CD8-positive, alpha-beta memory T cell (primary cell): ENCODE measurements around the gene KIF14. TPM values are rescaled to one million over a fixed set of nuclear protein-coding genes. Genes with fewer than 3 reads are reported as not detected.
A peak's percentile ranks its signal among the peaks of the same experiment; 100 is the strongest.

Experiments
- CTCF ChIA-PET: fragments of 350-600 bp; sonication (Branson Sonifier 250); formaldehyde crosslinking; loops from one replicate; lab custom pipeline; 2021; ENCODE audit warnings: antibody characterized with exemption; lab: Charles Lee
- POLR2A ChIA-PET: fragments of 350-600 bp; sonication (Branson Sonifier 250); formaldehyde crosslinking; loops from one replicate; lab custom pipeline; 2021; ENCODE audit warnings: antibody characterized with exemption; lab: Charles Lee
- DNase-seq, 5 donors: peaks; one replicate each; pipeline versions ENCODE4 v3.0.0 to v3.0.0-alpha.2; 2020 to 2022; ENCODE audit warnings: mixed read lengths in 1 of 5
- H3K27ac ChIP-seq: one replicate; pipeline ENCODE4 v1.7.0; 2013; ENCODE audit warnings: low read depth, mild to moderate bottlenecking, low read length, moderate library complexity
- H3K27me3 ChIP-seq: 2 replicates; pipeline ENCODE4 v1.7.0; 2013; ENCODE audit warnings: low read length, mild to moderate bottlenecking; ENCODE audit not compliant: insufficient read depth, poor library complexity, severe bottlenecking
- H3K36me3 ChIP-seq: 2 replicates; pipeline ENCODE4 v1.7.0; 2013; ENCODE audit warnings: mild to moderate bottlenecking, low read length, moderate library complexity; ENCODE audit not compliant: insufficient read depth
- H3K4me1 ChIP-seq: 2 replicates; pipeline ENCODE4 v1.7.0; 2013; ENCODE audit warnings: mild to moderate bottlenecking, low read length, moderate library complexity; ENCODE audit not compliant: insufficient read depth
- H3K4me3 ChIP-seq: 2 replicates; pipeline ENCODE4 v1.7.0; 2013; ENCODE audit warnings: mild to moderate bottlenecking, low read length
- H3K9me3 ChIP-seq: 2 replicates; pipeline ENCODE4 v1.7.0; 2013; ENCODE audit warnings: mild to moderate bottlenecking, low read length
- H3K27ac Mint-ChIP-seq, 8 donors: one replicate each; pipeline ENCODE4 v1.8.0; 2020 to 2021; ENCODE audit warnings: mixed read lengths in 8 of 8, mild to moderate bottlenecking in 6 of 8, inconsistent platforms in 3 of 8, moderate library complexity in 3 of 8
- H3K27me3 Mint-ChIP-seq, 2 donors: one replicate each; pipeline ENCODE4 v1.8.0; 2020 to 2021; ENCODE audit warnings: mixed read lengths in 2 of 2, mild to moderate bottlenecking in 1 of 2, moderate library complexity in 1 of 2
- H3K36me3 Mint-ChIP-seq, 3 donors: one replicate each; pipeline ENCODE4 v1.8.0; 2020 to 2021; ENCODE audit warnings: mixed read lengths in 3 of 3, inconsistent platforms in 1 of 3, mild to moderate bottlenecking in 1 of 3
- H3K4me1 Mint-ChIP-seq, 3 donors: one replicate each; pipeline ENCODE4 v1.8.0; 2020 to 2021; ENCODE audit warnings: mixed read lengths in 3 of 3, inconsistent platforms in 1 of 3, mild to moderate bottlenecking in 1 of 3
- H3K4me3 Mint-ChIP-seq, 7 donors: one replicate each; pipeline ENCODE4 v1.8.0; 2020 to 2021; ENCODE audit warnings: mixed read lengths in 7 of 7, mild to moderate bottlenecking in 6 of 7, moderate library complexity in 4 of 7, inconsistent platforms in 2 of 7
- H3K9me3 Mint-ChIP-seq, 5 donors: one replicate each; pipeline ENCODE4 v1.8.0; 2020 to 2022; ENCODE audit warnings: mixed read lengths in 5 of 5, mild to moderate bottlenecking in 3 of 5, moderate library complexity in 2 of 5, inconsistent platforms in 1 of 5
- polyA plus RNA-seq: library from polyadenylated mRNA; unstranded; fragments of 300-500 nt; fragmentation: Illumina TruSeq; gene quantifications from one replicate; pipeline ENCODE4 v1.2.3, GENCODE V29; 2021
- total RNA-seq, 2 experiments: library from RNA; stranded (reverse); gene quantifications; one replicate each; pipeline ENCODE4 v1.2.3, GENCODE V29; 2021

The KIF14 gene
- total and polyA plus RNA-seq, 3 experiments from 2014 or later = 9.3 TPM; not detected in 1

GRCh38 chr1:200520735-200521134, 99.8 kb downstream of the KIF14 start:
- Mint-ChIP-seq H3K27me3 (no peaks in the 10 kb centered on the region), H3K4me1 (no peaks in the 10 kb centered on the region), H3K4me3 (no peak overlapping the region), H3K9me3 (no peaks in the 10 kb centered on the region), H3K36me3 (no peaks in the 10 kb centered on the region), H3K27ac (no peak overlapping the region)
- no peak for DNase-seq
- CTCF ChIA-PET = no interaction called here
- Histone ChIP-seq H3K9me3 (no peaks in the 10 kb centered on the region), H3K27ac (no peak overlapping the region), H3K27me3 (no peaks in the 10 kb centered on the region), H3K36me3 (no peaks in the 10 kb centered on the region), H3K4me1 (no peaks in the 10 kb centered on the region), H3K4me3 (no peak overlapping the region)
- POLR2A ChIA-PET = no interaction called here

- no peak overlapping the region for H3K27ac Mint-ChIP-seq
- ChIA-PET CTCF (interaction anchor here (0.9 to 1.7 kb wide), 2 partner anchors 8 to 9 kb away, joined by 4 read pairs; no protein-coding TSS in a partner anchor), POLR2A (no interaction called here)
- Histone ChIP-seq H3K9me3 (no peaks in the 10 kb centered on the region), H3K27me3 (no peaks in the 10 kb centered on the region), H3K4me1 (no peaks in the 10 kb centered on the region), H3K27ac (no peak overlapping the region), H3K36me3 (no peaks in the 10 kb centered on the region), H3K4me3 (no peak overlapping the region)
- no peaks in the 10 kb centered on the region for H3K36me3 Mint-ChIP-seq
- no peaks in the 10 kb centered on the region for H3K9me3 Mint-ChIP-seq
- H3K4me1 Mint-ChIP-seq = no peaks in the 10 kb centered on the region
- no peak for DNase-seq
- H3K4me3 Mint-ChIP-seq = no peak overlapping the region
- peaks cover 0 to 3% of the 10 kb centered on the region in 2 donors for H3K27me3 Mint-ChIP-seq
Measured at GRCh38 chr1:200518524-200518923, 102.0 kb downstream of the KIF14 start.

GRCh38 chr1:200512191-200512590, 108.4 kb downstream of the KIF14 start:
- H3K4me3 Mint-ChIP-seq = no peak overlapping the region

GRCh38 chr1:200510228-200510623, 110.3 kb downstream of the KIF14 start:
- H3K27ac ChIP-seq = no peak overlapping the region
- Mint-ChIP-seq H3K27ac (no peak overlapping the region), H3K9me3 (no peaks in the 10 kb centered on the region), H3K36me3 (no peaks in the 10 kb centered on the region), H3K4me3 (no peak overlapping the region), H3K4me1 (peaks cover 0 to 3% (median 0%) of the 10 kb centered on the region in 3 donors), H3K27me3 (peaks cover 3 to 25% of the 10 kb centered on the region in 2 donors)
- H3K4me3 ChIP-seq = no peak overlapping the region
- H3K27me3 ChIP-seq = no peaks in the 10 kb centered on the region
- ChIA-PET CTCF (interaction anchor here (0.6 to 2.6 kb wide), 11 partner anchors 9 to 831 kb away, joined by 3 to 11 read pairs (median 4); no protein-coding TSS in a partner anchor), POLR2A (no interaction called here)
- DNase-seq = peak; percentile 41 to 77 (median 51)
- H3K4me1 ChIP-seq = no peaks in the 10 kb centered on the region
- H3K36me3 ChIP-seq = no peaks in the 10 kb centered on the region
- no peaks in the 10 kb centered on the region for H3K9me3 ChIP-seq

More at GRCh38 chr1:200512191-200512590, 108.4 kb downstream of the KIF14 start:
- Mint-ChIP-seq H3K36me3 (no peaks in the 10 kb centered on the region), H3K4me1 (peaks cover 0 to 3% (median 0%) of the 10 kb centered on the region in 3 donors), H3K27ac (peak overlapping the region in 1 of 8 donors; percentile 36), H3K9me3 (no peaks in the 10 kb centered on the region), H3K27me3 (peaks cover 3 to 26% of the 10 kb centered on the region in 2 donors)
- no peaks in the 10 kb centered on the region for H3K27me3 ChIP-seq
- H3K36me3 ChIP-seq = no peaks in the 10 kb centered on the region
- no peaks in the 10 kb centered on the region for H3K9me3 ChIP-seq
- H3K27ac ChIP-seq = no peak overlapping the region
- H3K4me1 ChIP-seq = no peaks in the 10 kb centered on the region
- no peak overlapping the region for H3K4me3 ChIP-seq
- POLR2A ChIA-PET = no interaction called here
- CTCF ChIA-PET = interaction anchor here (1.1 kb wide), 1 partner anchor 15 kb away, joined by 4 read pairs; no protein-coding TSS in a partner anchor
- DNase-seq = no peak

GRCh38 chr1:200506471-200506870, 114.1 kb downstream of the KIF14 start:
- H3K9me3 Mint-ChIP-seq = no peaks in the 10 kb centered on the region
- H3K36me3 ChIP-seq = no peaks in the 10 kb centered on the region
- peaks cover 3 to 29% of the 10 kb centered on the region in 2 donors for H3K27me3 Mint-ChIP-seq
- no peak overlapping the region for H3K27ac Mint-ChIP-seq
- no peaks in the 10 kb centered on the region for H3K27me3 ChIP-seq
- no peak overlapping the region for H3K4me3 Mint-ChIP-seq
- no peak overlapping the region for H3K4me3 ChIP-seq
- ChIA-PET CTCF (no interaction called here), POLR2A (no interaction called here)
- H3K36me3 Mint-ChIP-seq = no peaks in the 10 kb centered on the region
- DNase-seq = no peak
- peaks cover 0 to 3% (median 0%) of the 10 kb centered on the region in 3 donors for H3K4me1 Mint-ChIP-seq
- H3K4me1 ChIP-seq = no peaks in the 10 kb centered on the region
- H3K9me3 ChIP-seq = no peaks in the 10 kb centered on the region
- H3K27ac ChIP-seq = no peak overlapping the region

GRCh38 chr1:200505257-200505656, 115.3 kb downstream of the KIF14 start:
- no peak overlapping the region for H3K27ac Mint-ChIP-seq
- H3K27me3 ChIP-seq = no peaks in the 10 kb centered on the region
- POLR2A ChIA-PET = no interaction called here
- CTCF ChIA-PET = no interaction called here
- no peak overlapping the region for H3K27ac ChIP-seq
- no peaks in the 10 kb centered on the region for H3K36me3 Mint-ChIP-seq
- peaks cover 6 to 24% of the 10 kb centered on the region in 2 donors for H3K27me3 Mint-ChIP-seq
- H3K4me3 ChIP-seq = no peak overlapping the region
- no peak overlapping the region for H3K4me3 Mint-ChIP-seq
- H3K4me1 Mint-ChIP-seq = peaks cover 0 to 2% (median 0%) of the 10 kb centered on the region in 3 donors
- H3K36me3 ChIP-seq = no peaks in the 10 kb centered on the region
- H3K9me3 Mint-ChIP-seq = no peaks in the 10 kb centered on the region
- H3K9me3 ChIP-seq = no peaks in the 10 kb centered on the region
- DNase-seq = no peak
- no peaks in the 10 kb centered on the region for H3K4me1 ChIP-seq

Other genes starting within 250 kb of the KIF14 start
- gene ZNF281, start 210.7 kb downstream of the KIF14 start, total RNA-seq = 10 to 100 TPM; 19.1 to 19.5 TPM
- 32.1 TPM for gene ZNF281, start 210.7 kb downstream of the KIF14 start, polyA plus RNA-seq
- 10 to 100 TPM; 19.0 to 23.4 TPM for gene DDX59, start 49.2 kb upstream of the KIF14 start, total RNA-seq
- 22.5 TPM for gene DDX59, start 49.2 kb upstream of the KIF14 start, polyA plus RNA-seq
- 1 to 10 TPM; 2.7 to 3.1 TPM for gene CAMSAP2, start 118.1 kb upstream of the KIF14 start, total RNA-seq
- gene CAMSAP2, start 118.1 kb upstream of the KIF14 start, polyA plus RNA-seq = 0.35 TPM